ENCODE results near the gene CLEC20A.

Gene CLEC20A

GRCh38 chr1:178534137-178534868 lies 37.5 kb upstream of the CLEC20A start:
- TF ChIP-seq GATA3 (IDR thresholded peaks at IDR 0.05; ENCODE audit: low read depth, low read length): no peak
- no peak for TF ChIP-seq GATA2 (IDR thresholded peaks at IDR 0.05; ENCODE audit: low read depth, low read length)

- TF ChIP-seq GATA2 (IDR thresholded peaks at IDR 0.05; ENCODE audit: low read depth, low read length) (no peak), GATA3 (IDR thresholded peaks at IDR 0.05; ENCODE audit: low read depth, low read length) (no peak)
These were observed 36.6 kb upstream of the CLEC20A start for GRCh38 chr1:178533121-178533946.

- no peak for TF ChIP-seq GATA3 (IDR thresholded peaks at IDR 0.05; ENCODE audit: low read depth, low read length)
- no peak for TF ChIP-seq GATA2 (IDR thresholded peaks at IDR 0.05; ENCODE audit: low read depth, low read length)
These were observed 35.6 kb upstream of the CLEC20A start for GRCh38 chr1:178532392-178532791.

- TF ChIP-seq GATA2 (IDR thresholded peaks at IDR 0.05; ENCODE audit: low read depth, low read length) (no peak), GATA3 (IDR thresholded peaks at IDR 0.05; ENCODE audit: low read depth, low read length) (no peak)
These were observed 35.1 kb upstream of the CLEC20A start for GRCh38 chr1:178531887-178532286.

GRCh38 chr1:178530502-178530901 lies 33.7 kb upstream of the CLEC20A start:
- TF ChIP-seq GATA2 (IDR thresholded peaks at IDR 0.05; ENCODE audit: low read depth, low read length): no peak
- TF ChIP-seq GATA3 (IDR thresholded peaks at IDR 0.05; ENCODE audit: low read depth, low read length): no peak

DNA sequence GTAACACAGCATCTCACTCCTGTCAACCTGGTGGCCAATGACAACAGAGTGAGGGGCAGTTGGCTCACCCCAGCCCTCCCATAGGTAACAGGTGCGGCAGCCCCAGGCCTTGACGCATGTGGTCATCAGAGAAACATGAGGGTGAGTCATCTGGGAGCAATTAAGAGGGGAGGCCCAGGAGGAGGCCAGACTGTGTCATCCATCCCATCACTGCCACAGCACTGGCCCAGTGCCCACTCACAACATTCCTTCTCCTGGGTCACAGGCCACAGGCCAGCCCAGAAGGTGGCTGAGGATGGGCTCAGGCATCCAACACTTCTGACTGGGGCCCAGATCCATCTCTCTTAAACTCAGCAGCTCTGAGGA lies 33.3 kb upstream of the CLEC20A start:
- TF ChIP-seq GATA2 (IDR thresholded peaks at IDR 0.05; ENCODE audit: low read depth, low read length): no peak
- no peak for TF ChIP-seq GATA3 (IDR thresholded peaks at IDR 0.05; ENCODE audit: low read depth, low read length)

DNA sequence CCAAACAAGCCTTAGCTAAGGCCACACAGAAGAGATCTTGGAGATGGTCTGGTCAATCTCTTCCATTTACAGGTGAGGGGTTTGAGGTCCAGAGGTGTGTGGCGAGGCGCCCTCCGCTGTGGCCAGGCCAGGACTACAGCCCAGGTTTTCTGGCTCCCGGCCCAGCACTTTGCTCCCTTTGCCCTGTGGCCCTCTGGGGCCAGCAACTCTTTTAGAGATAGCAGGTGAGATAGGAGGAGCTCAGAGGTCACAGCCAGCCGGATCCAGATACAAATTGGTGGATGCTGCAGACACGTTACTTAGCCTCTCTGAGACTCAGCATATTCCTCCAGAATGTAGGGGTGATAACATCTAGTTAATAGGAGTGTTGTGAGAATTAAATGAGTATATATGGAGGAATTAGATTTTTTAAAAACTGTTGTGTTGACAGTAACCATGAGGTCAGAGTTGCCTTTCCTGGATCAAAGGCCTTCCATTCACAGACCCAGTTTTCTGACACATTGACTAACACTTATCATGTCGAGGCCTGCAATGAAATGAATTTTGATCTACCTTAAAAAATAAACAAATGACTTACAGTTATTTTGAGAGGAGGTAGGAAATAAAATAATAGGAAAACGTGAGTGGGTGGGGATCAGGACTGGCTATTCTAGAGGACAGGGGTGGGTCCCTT lies 32.7 kb upstream of the CLEC20A start:
- TF ChIP-seq GATA2 (IDR thresholded peaks at IDR 0.05; ENCODE audit: low read depth, low read length) (peak; percentile 18; the same call in 1 of the 2 replicates), GATA3 (IDR thresholded peaks at IDR 0.05; ENCODE audit: low read depth, low read length) (no peak)

GRCh38 chr1:178528953-178529335 lies 32.2 kb upstream of the CLEC20A start:
- no peak for TF ChIP-seq GATA2 (IDR thresholded peaks at IDR 0.05; ENCODE audit: low read depth, low read length)
- TF ChIP-seq GATA3 (IDR thresholded peaks at IDR 0.05; ENCODE audit: low read depth, low read length): no peak

DNA sequence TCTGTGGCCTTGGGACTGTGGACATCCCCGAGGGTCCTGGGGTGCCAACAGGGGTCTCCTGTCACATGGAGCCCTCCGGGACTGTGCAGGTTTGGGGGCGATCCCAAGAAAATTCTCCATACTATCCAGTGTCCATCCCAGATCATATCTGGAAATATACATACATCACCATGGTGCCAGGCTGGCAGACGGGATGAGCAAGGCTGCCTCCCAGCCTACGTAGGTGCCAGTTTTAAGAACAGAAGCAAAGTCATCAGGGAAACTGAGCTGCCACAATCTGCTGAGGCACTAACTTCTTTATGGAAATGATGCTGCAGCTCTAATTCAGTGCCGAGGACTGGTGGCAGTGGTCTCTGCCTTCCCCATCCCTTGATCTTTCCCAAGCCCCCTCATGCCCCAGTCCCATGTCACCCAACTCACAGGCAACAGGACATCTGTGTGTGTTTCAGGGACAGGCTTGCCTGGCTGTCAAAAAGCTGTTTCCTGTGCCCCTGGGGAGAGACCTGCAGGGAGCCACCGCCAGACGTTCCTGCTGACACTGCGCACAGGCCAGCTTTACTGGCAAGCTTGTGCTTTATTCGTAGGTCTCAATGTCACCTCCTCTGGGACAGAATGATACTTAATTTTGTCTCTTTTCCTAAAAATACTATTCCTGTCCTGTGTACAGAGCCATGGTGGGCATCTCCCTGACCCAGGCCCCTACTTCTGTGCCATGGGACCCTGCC lies 31.6 kb upstream of the CLEC20A start:
- TF ChIP-seq GATA2 (IDR thresholded peaks at IDR 0.05; ENCODE audit: low read depth, low read length) (no peak), GATA3 (IDR thresholded peaks at IDR 0.05; ENCODE audit: low read depth, low read length) (no peak)

DNA sequence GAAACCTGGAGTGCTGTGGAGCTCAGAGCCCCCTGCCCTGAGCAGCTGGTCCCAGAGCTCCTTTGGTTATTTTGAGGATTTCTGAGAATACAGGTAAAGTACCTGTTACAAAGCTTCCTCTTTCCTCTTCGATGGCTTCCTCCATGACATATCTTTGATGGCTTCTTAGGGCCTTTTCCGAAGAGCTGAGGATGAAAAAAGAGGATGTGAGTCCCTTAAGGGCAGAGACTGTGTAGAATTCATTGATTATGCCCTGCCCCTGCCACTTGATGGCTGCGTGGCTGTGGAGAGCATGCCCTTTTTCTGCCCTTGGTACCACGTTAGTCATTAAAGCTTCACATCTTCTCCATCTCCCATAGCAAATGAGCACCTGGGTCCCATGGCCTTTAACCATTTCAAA lies 30.4 kb upstream of the CLEC20A start:
- TF ChIP-seq GATA2 (IDR thresholded peaks at IDR 0.05; ENCODE audit: low read depth, low read length) (no peak), GATA3 (IDR thresholded peaks at IDR 0.05; ENCODE audit: low read depth, low read length) (no peak)

DNA sequence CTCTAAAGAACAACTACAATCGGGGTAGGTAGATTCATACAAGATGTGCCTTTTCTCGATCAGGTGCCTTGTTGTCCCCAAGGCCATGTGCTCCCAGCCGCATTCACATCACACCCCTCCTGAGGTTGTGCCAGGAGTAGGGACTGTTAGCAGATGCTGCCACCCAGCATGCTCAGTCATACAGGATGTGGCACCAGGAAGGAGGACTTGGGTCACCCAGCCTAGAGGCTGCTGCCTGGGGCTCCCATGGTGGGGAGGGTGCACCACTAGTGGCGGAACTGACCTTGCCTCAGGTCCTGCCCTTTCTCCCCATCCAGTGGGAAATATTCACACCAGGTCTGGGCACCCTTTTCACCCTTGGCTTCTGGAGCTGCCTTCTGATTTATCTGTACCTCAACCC lies 24.5 kb upstream of the CLEC20A start:
- TF ChIP-seq GATA3 (IDR thresholded peaks at IDR 0.05; ENCODE audit: low read depth, low read length) (no peak), GATA2 (IDR thresholded peaks at IDR 0.05; ENCODE audit: low read depth, low read length) (no peak)

DNA sequence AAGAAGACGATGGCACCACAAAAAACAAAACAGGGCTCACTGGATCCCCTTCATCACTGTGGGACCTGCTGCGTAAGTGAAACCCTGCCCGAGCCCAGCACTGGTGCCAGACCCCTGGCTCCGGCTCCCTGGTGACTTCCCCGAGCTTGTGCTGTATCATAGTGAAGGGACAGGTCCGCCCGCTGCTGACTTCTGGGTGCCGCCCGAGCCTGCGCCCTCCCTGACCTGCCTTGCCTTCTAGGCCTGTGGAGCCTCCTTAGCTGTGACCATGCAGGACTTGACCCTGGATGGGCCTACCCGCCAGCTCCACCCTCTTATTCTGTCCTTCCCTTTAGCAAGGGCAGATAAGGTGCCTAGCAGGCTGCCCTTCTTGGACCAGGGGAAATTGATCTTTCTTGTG lies 24.0 kb upstream of the CLEC20A start:
- TF ChIP-seq GATA3 (IDR thresholded peaks at IDR 0.05; ENCODE audit: low read depth, low read length) (no peak), GATA2 (IDR thresholded peaks at IDR 0.05; ENCODE audit: low read depth, low read length) (no peak)

DNA sequence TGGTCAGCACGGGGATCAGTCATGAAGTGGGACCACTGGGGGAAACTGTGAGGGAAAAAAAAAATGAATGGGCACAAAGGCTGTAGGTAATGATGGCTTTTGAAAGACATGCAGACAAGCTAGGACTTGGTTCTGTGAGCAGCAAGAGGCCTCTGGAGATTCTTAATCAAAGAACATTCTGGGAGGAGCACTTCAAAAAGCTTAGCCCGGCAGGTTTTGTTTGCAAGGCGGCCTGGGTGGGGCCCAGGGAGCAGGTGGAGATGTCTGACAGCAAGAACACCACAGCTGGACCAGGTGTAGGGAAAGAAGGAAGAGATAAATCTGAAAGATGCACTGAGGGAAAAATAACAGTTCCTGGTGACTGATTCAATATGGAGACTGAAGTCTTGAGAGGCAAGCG lies 22.1 kb upstream of the CLEC20A start:
- TF ChIP-seq GATA2 (IDR thresholded peaks at IDR 0.05; ENCODE audit: low read depth, low read length): no peak
- TF ChIP-seq GATA3 (IDR thresholded peaks at IDR 0.05; ENCODE audit: low read depth, low read length): no peak

- TF ChIP-seq GATA2 (IDR thresholded peaks at IDR 0.05; ENCODE audit: low read depth, low read length) (no peak), GATA3 (IDR thresholded peaks at IDR 0.05; ENCODE audit: low read depth, low read length) (no peak)
These were observed 19.3 kb upstream of the CLEC20A start for GRCh38 chr1:178516110-178516509.

Measured in SH-SY5Y (cell line).